Right lung (tissue), 10 donors: ENCODE results near the gene SPG11. TPM values are rescaled to one million over a fixed set of nuclear protein-coding genes. Genes with fewer than 3 reads are reported as not detected.
"Not testable (repeated sequence)": the region's sequence is repeated elsewhere in the genome, so short reads cannot be mapped to it uniquely, and the experiment has no call there.

Experiments used
- DNase-seq, 2 donors: peaks; one replicate each; pipeline ENCODE4 v3.0.0-alpha.2; 2013
- long read RNA-seq, 8 donors: transcript quantifications; one replicate each; lab custom pipeline, GENCODE V29; 2026
- polyA plus RNA-seq, 5 donors: library from polyadenylated mRNA; unstranded; fragments of 120-200 nt; gene quantifications; one replicate each; pipeline versions ENCODE4 v1.2.1 to v1.2.3, GENCODE V29; 2013; ENCODE audit warnings: inconsistent platforms in 1 of 5, low replicate concordance in 1 of 5; ENCODE audit not compliant: insufficient read length in 5 of 5, insufficient read depth in 1 of 5

Gene SPG11, protein sequence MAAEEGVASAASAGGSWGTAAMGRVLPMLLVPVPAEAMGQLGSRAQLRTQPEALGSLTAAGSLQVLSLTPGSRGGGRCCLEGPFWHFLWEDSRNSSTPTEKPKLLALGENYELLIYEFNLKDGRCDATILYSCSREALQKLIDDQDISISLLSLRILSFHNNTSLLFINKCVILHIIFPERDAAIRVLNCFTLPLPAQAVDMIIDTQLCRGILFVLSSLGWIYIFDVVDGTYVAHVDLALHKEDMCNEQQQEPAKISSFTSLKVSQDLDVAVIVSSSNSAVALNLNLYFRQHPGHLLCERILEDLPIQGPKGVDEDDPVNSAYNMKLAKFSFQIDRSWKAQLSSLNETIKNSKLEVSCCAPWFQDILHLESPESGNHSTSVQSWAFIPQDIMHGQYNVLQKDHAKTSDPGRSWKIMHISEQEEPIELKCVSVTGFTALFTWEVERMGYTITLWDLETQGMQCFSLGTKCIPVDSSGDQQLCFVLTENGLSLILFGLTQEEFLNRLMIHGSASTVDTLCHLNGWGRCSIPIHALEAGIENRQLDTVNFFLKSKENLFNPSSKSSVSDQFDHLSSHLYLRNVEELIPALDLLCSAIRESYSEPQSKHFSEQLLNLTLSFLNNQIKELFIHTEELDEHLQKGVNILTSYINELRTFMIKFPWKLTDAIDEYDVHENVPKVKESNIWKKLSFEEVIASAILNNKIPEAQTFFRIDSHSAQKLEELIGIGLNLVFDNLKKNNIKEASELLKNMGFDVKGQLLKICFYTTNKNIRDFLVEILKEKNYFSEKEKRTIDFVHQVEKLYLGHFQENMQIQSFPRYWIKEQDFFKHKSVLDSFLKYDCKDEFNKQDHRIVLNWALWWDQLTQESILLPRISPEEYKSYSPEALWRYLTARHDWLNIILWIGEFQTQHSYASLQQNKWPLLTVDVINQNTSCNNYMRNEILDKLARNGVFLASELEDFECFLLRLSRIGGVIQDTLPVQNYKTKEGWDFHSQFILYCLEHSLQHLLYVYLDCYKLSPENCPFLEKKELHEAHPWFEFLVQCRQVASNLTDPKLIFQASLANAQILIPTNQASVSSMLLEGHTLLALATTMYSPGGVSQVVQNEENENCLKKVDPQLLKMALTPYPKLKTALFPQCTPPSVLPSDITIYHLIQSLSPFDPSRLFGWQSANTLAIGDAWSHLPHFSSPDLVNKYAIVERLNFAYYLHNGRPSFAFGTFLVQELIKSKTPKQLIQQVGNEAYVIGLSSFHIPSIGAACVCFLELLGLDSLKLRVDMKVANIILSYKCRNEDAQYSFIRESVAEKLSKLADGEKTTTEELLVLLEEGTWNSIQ (N-terminal part only)
- polyA plus RNA-seq, result 10 to 100 TPM; 73.3 to 87.4 (median 79.5) TPM
- long read RNA-seq, donor 1, result 0 reads
- long read RNA-seq, donor 2, partial matches to known transcripts, result 0 of 2 reads
- long read RNA-seq, donor 2, other reads (novel, unspliced or antisense), result 0 of 2 reads
- long read RNA-seq, donor 3, result 0 reads
- long read RNA-seq, donor 4, partial matches to known transcripts, result 6 of 7 reads
- long read RNA-seq, donor 4, other reads (novel, unspliced or antisense), result 0 of 7 reads
- long read RNA-seq, donor 5, result 0 reads
- long read RNA-seq, donor 6, partial matches to known transcripts, result 543 of 2,636 reads
- long read RNA-seq, donor 6, other reads (novel, unspliced or antisense), result 2,092 of 2,636 reads
- long read RNA-seq, donor 7, result 0 reads
- long read RNA-seq, donor 8, partial matches to known transcripts, result 1,032 of 1,091 reads
- long read RNA-seq, donor 8, other reads (novel, unspliced or antisense), result 59 of 1,091 reads

DNA sequence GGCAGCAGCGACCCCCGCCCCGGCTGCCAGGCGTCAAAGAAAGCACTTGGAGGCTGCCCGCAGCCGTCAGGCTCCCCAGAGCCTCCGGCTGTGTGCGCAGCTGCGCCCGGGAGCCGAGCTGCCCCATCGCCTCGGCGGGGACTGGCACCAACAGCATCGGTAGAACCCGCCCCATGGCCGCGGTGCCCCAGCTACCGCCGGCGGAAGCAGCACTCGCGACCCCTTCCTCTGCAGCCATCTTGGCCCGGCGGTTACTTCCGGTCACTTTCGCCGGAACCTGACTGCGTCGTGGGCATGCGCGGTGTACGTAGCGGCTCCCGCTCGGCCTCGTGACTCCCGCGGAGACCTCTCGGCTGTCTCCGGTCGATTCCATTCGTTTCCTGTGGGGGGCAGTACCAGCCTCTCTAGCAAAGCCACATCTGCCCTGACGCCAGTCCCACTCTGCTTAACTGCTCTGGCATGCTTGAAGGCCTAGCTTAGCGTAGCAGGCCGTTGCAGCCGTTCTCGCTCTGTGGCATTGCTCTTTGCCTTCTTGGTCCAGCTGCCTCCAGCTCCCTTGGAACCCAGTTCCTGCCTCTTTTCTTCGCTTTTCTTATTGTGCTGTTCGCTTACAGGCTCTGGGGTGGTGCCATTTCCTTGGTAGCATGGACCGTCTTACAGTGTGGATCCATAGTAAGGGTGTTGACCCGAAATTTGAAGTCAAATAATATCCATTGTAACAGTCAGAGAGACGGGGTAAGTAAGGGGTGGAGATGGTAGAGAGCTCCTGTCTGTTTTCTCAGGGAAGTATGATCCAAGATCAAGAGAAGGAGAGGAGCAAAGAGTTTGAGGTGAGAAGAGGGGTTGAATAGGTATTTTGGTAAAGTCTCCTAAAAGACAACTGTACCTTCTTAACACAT, at the start of gene SPG11:
Gene SPG11 (minus strand): TSS at position 253 of the 899 bp plus-strand sequence. CDS start 15 bp downstream, at position 238.
- peak; percentile 95 to 96 for DNase-seq

- DNase-seq, result peak; percentile 78 to 89
Observed at GRCh38 chr15:44712346-44713005, 49.0 kb upstream of the SPG11 start.

- DNase-seq, result peak; percentile 65 to 71
Observed at GRCh38 chr15:44711743-44712345, 48.4 kb upstream of the SPG11 start.

DNA sequence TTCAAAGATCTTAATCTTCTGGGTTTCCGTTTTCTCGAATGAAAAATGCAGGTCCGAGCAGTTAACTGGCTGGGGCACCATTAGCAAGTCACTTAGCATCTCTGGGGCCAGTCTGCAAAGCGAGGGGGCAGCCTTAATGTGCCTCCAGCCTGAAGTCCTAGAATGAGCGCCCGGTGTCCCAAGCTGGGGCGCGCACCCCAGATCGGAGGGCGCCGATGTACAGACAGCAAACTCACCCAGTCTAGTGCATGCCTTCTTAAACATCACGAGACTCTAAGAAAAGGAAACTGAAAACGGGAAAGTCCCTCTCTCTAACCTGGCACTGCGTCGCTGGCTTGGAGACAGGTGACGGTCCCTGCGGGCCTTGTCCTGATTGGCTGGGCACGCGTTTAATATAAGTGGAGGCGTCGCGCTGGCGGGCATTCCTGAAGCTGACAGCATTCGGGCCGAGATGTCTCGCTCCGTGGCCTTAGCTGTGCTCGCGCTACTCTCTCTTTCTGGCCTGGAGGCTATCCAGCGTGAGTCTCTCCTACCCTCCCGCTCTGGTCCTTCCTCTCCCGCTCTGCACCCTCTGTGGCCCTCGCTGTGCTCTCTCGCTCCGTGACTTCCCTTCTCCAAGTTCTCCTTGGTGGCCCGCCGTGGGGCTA, 47.8 kb upstream of the SPG11 start, which contains the start of the genes B2M and PATL2:
Gene B2M (plus strand): TSS at position 422 of the 647 bp plus-strand sequence. CDS start 30 bp downstream, at position 452.
Gene PATL2 (minus strand): TSS at position 228 of the 647 bp plus-strand sequence. CDS start 34,833 bp downstream, outside the sequence.
- peak; percentile 96 to 98 for DNase-seq

DNA sequence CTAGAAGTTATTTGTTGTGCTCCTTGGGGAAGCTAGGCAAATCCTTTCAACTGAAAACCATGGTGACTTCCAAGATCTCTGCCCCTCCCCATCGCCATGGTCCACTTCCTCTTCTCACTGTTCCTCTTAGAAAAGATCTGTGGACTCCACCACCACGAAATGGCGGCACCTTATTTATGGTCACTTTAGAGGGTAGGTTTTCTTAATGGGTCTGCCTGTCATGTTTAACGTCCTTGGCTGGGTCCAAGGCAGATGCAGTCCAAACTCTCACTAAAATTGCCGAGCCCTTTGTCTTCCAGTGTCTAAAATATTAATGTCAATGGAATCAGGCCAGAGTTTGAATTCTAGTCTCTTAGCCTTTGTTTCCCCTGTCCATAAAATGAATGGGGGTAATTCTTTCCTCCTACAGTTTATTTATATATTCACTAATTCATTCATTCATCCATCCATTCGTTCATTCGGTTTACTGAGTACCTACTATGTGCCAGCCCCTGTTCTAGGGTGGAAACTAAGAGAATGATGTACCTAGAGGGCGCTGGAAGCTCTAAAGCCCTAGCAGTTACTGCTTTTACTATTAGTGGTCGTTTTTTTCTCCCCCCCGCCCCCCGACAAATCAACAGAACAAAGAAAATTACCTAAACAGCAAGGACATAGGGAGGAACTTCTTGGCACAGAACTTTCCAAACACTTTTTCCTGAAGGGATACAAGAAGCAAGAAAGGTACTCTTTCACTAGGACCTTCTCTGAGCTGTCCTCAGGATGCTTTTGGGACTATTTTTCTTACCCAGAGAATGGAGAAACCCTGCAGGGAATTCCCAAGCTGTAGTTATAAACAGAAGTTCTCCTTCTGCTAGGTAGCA, 47.0 kb upstream of the SPG11 start:
- DNase-seq, result peak in 1 of 2 donors; percentile 39

DNA sequence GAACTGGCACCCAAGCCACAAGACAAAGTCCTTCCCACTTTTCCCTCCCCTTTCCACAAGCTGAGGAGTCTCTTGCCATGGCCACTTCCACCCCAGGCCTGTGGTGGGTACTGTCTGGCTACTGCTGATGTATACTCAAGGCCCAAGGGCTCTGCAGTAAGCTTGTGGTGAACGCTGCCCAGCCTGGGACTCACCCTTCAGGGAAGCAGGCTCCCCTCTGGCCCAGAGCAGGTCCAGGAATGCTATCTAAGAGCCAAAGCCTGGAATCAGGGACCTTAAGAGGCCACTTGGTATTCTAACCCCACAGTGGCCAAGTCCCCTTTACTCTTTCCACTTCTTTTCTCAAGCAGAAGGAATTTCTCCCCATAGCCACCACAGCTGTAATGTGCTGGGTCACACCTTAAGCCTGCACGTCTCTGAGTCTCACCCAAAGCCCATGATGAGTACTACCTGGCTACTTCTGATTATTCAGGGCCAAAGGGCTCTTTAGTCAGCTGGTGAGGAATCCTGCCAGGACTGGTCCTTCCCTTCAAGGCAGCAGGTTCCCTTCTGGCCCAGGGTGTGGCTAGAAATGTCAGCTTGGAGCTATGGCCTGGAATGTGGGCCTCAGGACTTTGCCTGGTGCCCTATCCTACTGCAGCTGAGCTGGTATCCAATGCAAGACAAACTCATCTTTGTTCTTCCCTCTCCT, 43.6 kb upstream of the SPG11 start:
- no peak for DNase-seq

DNA sequence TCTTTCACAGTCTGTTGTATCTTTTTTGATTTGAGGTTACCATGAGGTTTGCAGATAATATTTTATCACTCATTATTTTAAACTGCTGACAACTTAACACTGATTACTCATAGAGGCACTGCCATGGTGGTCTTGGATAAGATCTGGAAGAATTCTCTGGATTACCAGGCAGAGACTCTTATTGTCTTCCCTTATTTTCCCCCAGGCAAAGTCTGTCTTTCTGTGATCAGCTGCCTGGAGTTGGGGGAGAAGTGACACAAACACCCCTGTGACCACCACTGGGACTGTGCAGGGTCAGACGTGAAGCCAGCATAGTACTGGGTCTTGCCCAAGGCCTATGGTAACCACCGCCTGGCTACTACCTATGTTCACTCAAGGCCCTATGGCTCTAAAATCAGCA, 42.9 kb upstream of the SPG11 start:
- DNase-seq, result no peak

GRCh38 chr15:44705986-44706385, 42.5 kb upstream of the SPG11 start:
- no peak for DNase-seq

GRCh38 chr15:44700676-44701075, 37.2 kb upstream of the SPG11 start:
- DNase-seq, result not testable (repeated sequence)

DNA sequence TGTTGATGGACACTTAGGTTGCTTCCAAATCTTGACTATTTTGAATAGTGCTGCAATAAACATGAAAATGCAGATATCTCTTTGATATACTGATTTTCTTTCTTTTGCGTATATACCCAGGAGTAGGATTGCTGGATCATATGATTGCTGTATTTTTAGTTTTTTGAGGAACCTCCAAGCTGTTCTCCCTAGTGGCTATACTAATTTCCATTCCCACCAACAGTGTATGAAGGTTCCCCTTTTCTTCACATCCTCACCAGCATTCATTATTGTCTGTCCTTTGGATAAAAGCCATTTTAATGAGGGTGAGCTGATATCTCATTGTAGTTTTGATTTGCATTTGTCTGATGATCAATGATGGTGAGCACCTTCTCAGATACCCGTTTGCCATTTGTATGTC, 35.2 kb upstream of the SPG11 start:
- DNase-seq, result no peak

DNA sequence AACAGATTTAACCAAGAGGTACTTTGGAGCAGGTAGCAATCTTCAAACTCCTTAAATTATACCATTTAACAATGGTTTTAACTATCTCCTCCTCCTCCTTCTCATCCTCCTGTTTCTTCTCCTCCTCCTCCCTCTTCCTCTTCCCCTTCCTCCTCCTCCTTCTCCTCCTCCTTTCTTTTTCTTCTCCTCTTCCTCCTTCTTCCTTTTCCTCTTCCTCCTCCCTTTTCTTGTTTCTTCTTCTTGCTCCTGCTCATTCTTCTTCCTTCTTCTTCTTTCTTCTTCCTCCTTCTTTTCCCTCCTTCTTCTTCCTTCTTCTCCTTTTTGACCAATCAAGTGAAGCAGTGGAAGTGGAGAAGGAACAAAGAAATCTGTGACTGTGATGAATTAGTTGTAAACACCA, 33.6 kb upstream of the SPG11 start:
- no peak for DNase-seq

DNA sequence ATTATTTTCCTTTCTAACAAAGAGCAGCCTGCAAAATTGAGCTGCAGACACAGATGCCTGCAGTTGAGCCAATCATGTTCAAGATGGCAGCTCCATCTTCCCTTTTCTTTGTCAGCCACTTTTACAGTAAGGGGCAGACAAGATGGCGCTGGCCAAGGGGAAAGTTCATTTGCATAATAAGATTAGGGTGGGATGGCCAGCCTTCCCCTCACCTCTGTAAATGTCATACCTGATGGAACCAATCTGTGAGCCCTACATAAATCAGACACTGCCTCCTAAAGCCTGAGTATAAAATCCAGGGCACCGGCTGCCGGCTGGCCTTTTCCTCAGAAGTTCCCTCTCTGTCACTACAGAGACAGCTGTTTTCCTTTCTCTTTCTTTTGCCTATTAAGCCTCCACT, 31.8 kb upstream of the SPG11 start:
- DNase-seq, result no peak

DNA sequence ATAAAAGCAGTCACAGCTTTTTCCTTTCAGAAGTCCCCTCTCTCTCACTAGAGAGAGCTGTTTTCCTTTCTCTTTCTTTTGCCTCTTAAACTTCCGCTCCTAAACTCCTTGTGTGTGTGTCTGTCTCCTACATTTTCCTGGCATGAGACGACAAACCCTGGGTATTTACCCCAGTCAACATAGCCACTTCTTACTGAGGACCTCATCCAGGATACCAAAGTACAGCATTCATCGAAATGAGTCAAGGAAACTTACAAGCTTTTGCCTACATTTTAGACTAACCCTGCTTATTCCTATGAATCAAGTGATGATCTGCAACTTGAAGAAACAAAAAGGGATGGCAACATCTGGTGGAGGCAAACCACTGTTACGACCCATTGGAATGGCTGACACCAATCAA, 31.0 kb upstream of the SPG11 start:
- no peak for DNase-seq

DNA sequence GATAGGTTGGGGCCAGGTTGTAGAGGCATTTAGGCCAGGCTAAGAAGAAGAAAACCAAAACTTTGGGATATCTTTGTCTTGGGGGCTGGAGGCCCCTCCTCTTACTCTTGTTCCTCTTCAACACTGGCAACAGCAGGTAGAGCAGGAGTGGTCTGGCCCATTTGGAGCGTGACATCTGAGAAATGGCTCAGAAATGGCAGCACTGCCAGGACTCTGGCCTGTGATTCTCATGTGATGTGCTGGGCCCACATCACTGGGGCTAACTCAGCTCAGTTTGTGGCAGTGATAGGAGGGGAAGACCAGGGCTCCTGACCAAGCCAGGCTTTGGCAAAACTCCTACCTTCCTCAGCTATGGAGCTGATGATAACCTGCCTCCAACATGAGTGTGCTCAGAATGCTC, 29.2 kb upstream of the SPG11 start:
- no peak for DNase-seq

DNA sequence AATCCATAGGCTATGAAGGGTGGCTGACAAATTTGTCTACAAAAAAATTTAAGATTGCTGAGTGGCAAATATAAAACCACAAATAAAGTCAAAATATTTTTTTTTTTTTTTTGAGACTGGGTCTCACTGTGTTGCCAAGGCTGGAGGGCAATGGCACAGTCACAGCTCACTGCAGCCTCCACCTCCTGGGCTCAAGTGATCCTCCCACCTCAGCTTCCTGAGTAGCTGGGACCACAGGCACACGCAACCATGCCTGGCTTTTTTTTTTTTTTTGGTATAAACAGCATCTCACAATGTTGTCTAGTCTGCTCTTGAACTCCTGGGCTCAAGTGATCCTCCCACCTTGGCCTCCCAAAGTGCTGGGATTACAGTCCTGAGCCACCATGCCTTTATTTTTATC, 26.8 kb upstream of the SPG11 start:
- DNase-seq, result not testable (repeated sequence)

- not testable (repeated sequence) for DNase-seq
Observed at GRCh38 chr15:44689318-44689717, 25.9 kb upstream of the SPG11 start.
